IMR-90 (cell line): ENCODE measurements around the gene PROCR. TPM values are rescaled to one million over a fixed set of nuclear protein-coding genes. Genes with fewer than 3 reads are reported as not detected.

Source experiments
- ATAC-seq: fragments of 200-7000 bp; cut with Tn5 transposase; 2 replicates; pipeline ENCODE4 v1.9.1; 2020; ENCODE audit warnings: low read depth, mild to moderate bottlenecking, moderate library complexity
- BruUV-seq: library from RNA; stranded (reverse); fragments of 400-500 nt; replicated peaks from 2 replicates; lab custom pipeline; 2021; lab: Mats Ljungman, UMichigan
- CTCF ChIA-PET: fragments of 300-600 bp; formaldehyde crosslinking; extraction: SDS; loops from one replicate; lab custom pipeline; 2021; ENCODE audit warnings: antibody characterized with exemption; lab: Yijun Ruan, JAX
- POLR2A ChIA-PET: fragments of 300-600 bp; sonication (Branson Sonifier 250); formaldehyde crosslinking; loops from one replicate; lab custom pipeline; 2022; ENCODE audit warnings: antibody characterized with exemption; ENCODE audit not compliant: unreplicated experiment; lab: Charles Lee
- DNase-seq: peaks from one replicate; pipeline ENCODE4 v3.0.0; 2013
- H2AFZ ChIP-seq: replicated peaks from 2 replicates; pipeline ENCODE3; 2013; ENCODE audit warnings: low read length, mild to moderate bottlenecking; ENCODE audit not compliant: poor library complexity
- H2AK5ac ChIP-seq: 2 replicates; pipeline ENCODE4 v1.6.1; 2013; ENCODE audit warnings: low read depth, low read length, inconsistent platforms
- H2AK9ac ChIP-seq: replicated peaks from 2 replicates; pipeline ENCODE3; 2013; ENCODE audit warnings: mild to moderate bottlenecking, low read depth, low read length, moderate library complexity; ENCODE audit not compliant: poor library complexity
- H2BK120ac ChIP-seq: 2 replicates; pipeline ENCODE4 v1.6.1; 2013; ENCODE audit warnings: low read depth, low read length, inconsistent platforms
- H2BK15ac ChIP-seq: 3 replicates; pipeline ENCODE4 v1.6.1; 2013; ENCODE audit warnings: low read depth, low read length, inconsistent platforms
- H2BK20ac ChIP-seq: 2 replicates; pipeline ENCODE4 v1.6.1; 2013; ENCODE audit warnings: low read depth, mild to moderate bottlenecking, inconsistent platforms, low read length, moderate library complexity
- H2BK5ac ChIP-seq: 2 replicates; pipeline ENCODE4 v1.6.1; 2013; ENCODE audit warnings: mild to moderate bottlenecking, low read depth, low read length, inconsistent platforms; ENCODE audit not compliant: poor library complexity, severe bottlenecking
- H3K14ac ChIP-seq: replicated peaks from 2 replicates; pipeline ENCODE4 v1.6.1; 2013; ENCODE audit warnings: low read depth, low read length, inconsistent platforms
- H3K18ac ChIP-seq: 2 replicates; pipeline ENCODE4 v1.6.1; 2013; ENCODE audit warnings: low read depth, low read length, control low read depth
- H3K23ac ChIP-seq: 2 replicates; pipeline ENCODE4 v1.6.1; 2013; ENCODE audit warnings: low read depth, low read length, inconsistent platforms
- H3K27ac ChIP-seq: 2 replicates; pipeline ENCODE4 v1.5.1; 2013; ENCODE audit warnings: mild to moderate bottlenecking, control low read depth, low read length; ENCODE audit not compliant: insufficient read depth
- H3K27me3 ChIP-seq: 2 replicates; pipeline ENCODE4 v1.6.1; 2013; ENCODE audit warnings: low read length; ENCODE audit not compliant: control insufficient read depth, insufficient read depth
- H3K36me3 ChIP-seq: 2 replicates; pipeline ENCODE4 v1.6.1; 2013; ENCODE audit warnings: low read length, mixed read lengths; ENCODE audit not compliant: control insufficient read depth, insufficient read depth
- H3K4ac ChIP-seq: 2 replicates; pipeline ENCODE4 v1.6.1; 2013; ENCODE audit warnings: low read depth, low read length, inconsistent platforms
- H3K4me1 ChIP-seq: 2 replicates; pipeline ENCODE4 v1.6.1; 2013; ENCODE audit warnings: low read length, mixed read lengths; ENCODE audit not compliant: control insufficient read depth, insufficient read depth
- H3K4me2 ChIP-seq: 2 replicates; pipeline ENCODE4 v1.6.1; 2013; ENCODE audit warnings: low read depth, mild to moderate bottlenecking, control low read depth, low read length, moderate library complexity
- H3K4me3 ChIP-seq: 2 replicates; pipeline ENCODE4 v1.5.1; 2013; ENCODE audit warnings: low read depth, mild to moderate bottlenecking, control low read depth, low read length, moderate library complexity; ENCODE audit not compliant: insufficient read depth
- H3K56ac ChIP-seq: 2 replicates; pipeline ENCODE4 v1.6.1; 2013; ENCODE audit warnings: low read length, inconsistent platforms; ENCODE audit not compliant: insufficient read depth; ENCODE audit errors: extremely low read depth
- H3K79me1 ChIP-seq, 2 experiments: 2 replicates each; pipeline ENCODE4 v1.6.1; 2013; ENCODE audit warnings: low read length in 2 of 2, inconsistent platforms in 1 of 2, low read depth in 1 of 2
- H3K9ac ChIP-seq: 2 replicates; pipeline ENCODE4 v1.6.1; 2013; ENCODE audit warnings: low read depth, low read length, control low read depth
- H3K9me1 ChIP-seq: 2 replicates; pipeline ENCODE4 v1.6.1; 2013; ENCODE audit warnings: low read length, inconsistent platforms; ENCODE audit not compliant: insufficient read depth
- H3K9me3 ChIP-seq: 2 replicates; pipeline ENCODE4 v1.6.1; 2013; ENCODE audit warnings: low read length; ENCODE audit not compliant: control insufficient read depth, insufficient read depth
- H4K20me1 ChIP-seq: 2 replicates; pipeline ENCODE4 v1.6.1; 2013; ENCODE audit warnings: low read length, inconsistent platforms; ENCODE audit not compliant: insufficient read depth
- H4K5ac ChIP-seq: 2 replicates; pipeline ENCODE4 v1.6.1; 2013; ENCODE audit warnings: mild to moderate bottlenecking, low read depth, low read length, control low read depth
- H4K8ac ChIP-seq, 2 experiments: 2 replicates each; pipeline ENCODE4 v1.6.1; 2013; ENCODE audit warnings: low read depth in 2 of 2, low read length in 2 of 2, control low read depth in 1 of 2, inconsistent platforms in 1 of 2
- H4K91ac ChIP-seq: 2 replicates; pipeline ENCODE4 v1.6.1; 2013; ENCODE audit warnings: low read depth, low read length, inconsistent platforms; ENCODE audit not compliant: insufficient read depth
- BHLHE40 ChIP-seq: fragments of 150-350 bp; IDR thresholded peaks from 2 replicates; pipeline ENCODE4 v1.6.1; 2016; ENCODE audit warnings: mild to moderate bottlenecking, low read depth, low read length
- MXI1 ChIP-seq: IDR thresholded peaks from 2 replicates; pipeline ENCODE4 v1.6.1; 2012; ENCODE audit warnings: low read depth, mild to moderate bottlenecking, low read length, moderate library complexity, borderline replicate concordance
- NFE2L2 ChIP-seq: fragments of 150-350 bp; IDR thresholded peaks from 2 replicates; pipeline ENCODE4 v1.6.1; 2016; ENCODE audit warnings: low read depth, mild to moderate bottlenecking, low read length
- WGBS, 2 experiments: methylation state at CpG; one replicate each; pipeline versions ENCODE4 v1.1.5 to v1.1.7; 2013; ENCODE audit warnings: missing lambda C conversion rate in 2 of 2; ENCODE audit not compliant: insufficient read length in 1 of 2; ENCODE audit errors: extremely low coverage in 2 of 2; 5-methylcytosine and 5-hydroxymethylcytosine counted together
- dilution Hi-C: fragments of 300-500 bp; cut with HindIII; formaldehyde crosslinking; loops from one replicate; pipeline ENCODE4 v1.14.3; 2018; ENCODE audit warnings: low sequenced_read_pairs; ENCODE audit not compliant: unreplicated experiment
- in situ Hi-C: fragments of 300-500 bp; cut with MboI; formaldehyde crosslinking; loops from 3 replicates; pipeline ENCODE4 v1.14.3; 2019; ENCODE audit warnings: low sequenced_read_pairs, inconsistent platforms, mixed read lengths
- intact Hi-C: fragments of 100-400 bp; cut with micrococcal nuclease; formaldehyde crosslinking; loops from 2 replicates; pipeline ENCODE4 v1.10.0; 2022
- polyA plus RNA-seq, 3 experiments: library from polyadenylated mRNA; depleted of rRNA; stranded (reverse); fragments of >200 nt; gene quantifications; 2 replicates each; pipeline ENCODE4 v1.2.3, GENCODE V29; 2012; ENCODE audit warnings: low replicate concordance in 1 of 3
- total RNA-seq: library from RNA; depleted of rRNA; stranded (reverse); fragments of >200 nt; gene quantifications from 2 replicates; pipeline ENCODE4 v1.2.3, GENCODE V29; 2012

Gene PROCR
- total and polyA plus RNA-seq, 2 of the 4 experiments (the other 2 are of a cell fraction) = 36.4 to 41.9 TPM

DNA sequence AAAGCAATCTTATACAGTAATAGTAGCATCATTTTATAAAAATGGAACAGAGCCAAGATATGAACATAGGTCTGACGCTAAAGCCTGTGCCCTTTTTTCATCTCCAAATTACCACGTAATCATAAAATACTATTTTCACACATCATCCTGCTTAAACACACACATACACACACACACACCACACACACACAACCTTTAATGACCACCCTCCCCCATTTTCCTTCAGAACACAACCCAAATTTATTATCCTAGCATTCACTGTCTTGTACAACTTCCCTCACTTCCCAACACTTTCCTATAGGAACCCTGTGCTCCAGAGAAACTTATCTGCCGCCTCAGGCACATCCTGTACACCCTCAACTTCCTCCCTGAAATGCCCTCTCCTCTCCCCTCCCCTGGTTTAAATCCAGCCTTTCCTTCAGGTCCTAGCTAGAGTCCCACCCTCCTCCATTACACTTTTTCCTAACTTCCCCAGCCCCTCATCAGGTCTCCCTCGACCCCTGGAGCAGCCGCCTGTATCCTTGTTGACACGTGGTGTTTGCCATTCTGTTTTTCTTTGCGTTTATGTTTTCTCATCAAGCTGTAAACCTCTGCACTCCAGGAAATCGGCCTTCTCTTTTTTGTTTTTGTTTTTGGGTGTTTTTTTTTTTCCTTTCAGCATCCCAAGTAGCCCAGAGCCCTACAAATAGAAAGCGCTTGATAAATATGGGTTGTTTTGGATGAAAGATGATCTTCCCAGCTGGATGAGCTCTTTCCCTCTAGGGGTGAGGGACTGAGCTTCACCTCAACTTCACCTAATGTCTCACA lies 53.6 kb downstream of the PROCR start:
- intact Hi-C loops (no loop called here), dilution Hi-C loops (no loop called here), in situ Hi-C loops (no loop called here)
- Histone ChIP-seq H3K18ac (no peak overlapping the region), H4K20me1 (peaks cover 8% of the 10 kb centered on the region; the same call in 1 of the 2 replicates), H3K27ac (no peak overlapping the region), H4K5ac (no peak overlapping the region), H3K4me1 (peaks cover 6% of the 10 kb centered on the region; the same call in 1 of the 2 replicates), H2AFZ (no peak overlapping the region), H3K9ac (no peak overlapping the region), H3K4ac (no peak overlapping the region), H2BK5ac (peak overlapping the region; percentile 39), H3K36me3 (no peaks in the 10 kb centered on the region), H3K9me3 (no peaks in the 10 kb centered on the region), H4K91ac (no peak overlapping the region), H3K9me1 (peaks cover 3% of the 10 kb centered on the region; the same call in 1 of the 2 replicates), H3K14ac (no peak overlapping the region), H4K8ac (no peak overlapping the region), H3K23ac (no peak overlapping the region), H3K56ac (no peak overlapping the region), H2AK9ac (no peak overlapping the region), H3K4me3 (no peak overlapping the region), H2BK120ac (no peak overlapping the region), H3K4me2 (no peak overlapping the region), H2BK15ac (no peak overlapping the region), H3K79me1 (no peaks in the 10 kb centered on the region), H2AK5ac (no peak overlapping the region), H3K27me3 (peaks cover 27% of the 10 kb centered on the region), H2BK20ac (no peak overlapping the region)
- CTCF ChIA-PET = no interaction called here
- ATAC-seq (no peak), DNase-seq (no peak)
- BruUV-seq = no TSS peak
- no peak for TF ChIP-seq BHLHE40
- TF ChIP-seq MXI1 = no peak
- TF ChIP-seq NFE2L2 = no peak
- POLR2A ChIA-PET = interaction anchor here (0.6 kb wide), 1 partner anchor 9 kb away, joined by 6 read pairs; no protein-coding TSS in a partner anchor
- 52 to 100% methylated on average over 1 to 4 of the region's 9 CpGs for WGBS, 2 experiments
